Type B pancreatic cell (in vitro differentiated cells): Measurements from ENCODE around the gene CABLES1. TPM values are rescaled to one million over a fixed set of nuclear protein-coding genes. Genes with fewer than 3 reads are reported as not detected.

Experiments used
- DNase-seq: peaks from one replicate; pipeline ENCODE4 v3.0.0; 2021; ENCODE audit warnings: mixed read lengths; ENCODE audit not compliant: unreplicated experiment; ENCODE audit errors: extremely low spot score
- H3K27ac Mint-ChIP-seq: 2 replicates; pipeline ENCODE4 v1.8.0; 2021; ENCODE audit warnings: mild to moderate bottlenecking, mixed read lengths
- H3K27me3 Mint-ChIP-seq: 2 replicates; pipeline ENCODE4 v1.8.0; 2021; ENCODE audit warnings: mixed read lengths
- H3K36me3 Mint-ChIP-seq: 2 replicates; pipeline ENCODE4 v1.8.0; 2021; ENCODE audit warnings: mixed read lengths
- H3K4me1 Mint-ChIP-seq: one replicate; pipeline ENCODE4 v1.8.0; 2021; ENCODE audit warnings: mixed read lengths; ENCODE audit not compliant: unreplicated experiment
- H3K4me3 Mint-ChIP-seq: 2 replicates; pipeline ENCODE4 v1.8.0; 2021; ENCODE audit warnings: mild to moderate bottlenecking, mixed read lengths
- H3K9me3 Mint-ChIP-seq: 2 replicates; pipeline ENCODE4 v1.8.0; 2021; ENCODE audit warnings: mixed read lengths
- CTCF ChIP-seq: fragments of 200-600 bp; sonication (generic); conservative IDR thresholded peaks from 2 replicates; pipeline ENCODE4 v1.5.0; 2021; ENCODE audit warnings: antibody characterized with exemption, mild to moderate bottlenecking
- total RNA-seq: library from RNA; stranded (reverse); gene quantifications from 2 replicates; pipeline ENCODE4 v1.2.1, GENCODE V29; 2021; ENCODE audit warnings: low replicate concordance

Gene CABLES1
- total RNA-seq, 1 donor from 2014 or later, result 11.4 TPM

- H3K36me3 Mint-ChIP-seq, result peaks cover 10% of the 10 kb centered on the region
- no peak overlapping the region for H3K4me3 Mint-ChIP-seq
- H3K9me3 Mint-ChIP-seq, result no peaks in the 10 kb centered on the region
- no peak for DNase-seq
- H3K27ac Mint-ChIP-seq, result no peak overlapping the region
- H3K27me3 Mint-ChIP-seq, result peaks cover 6% of the 10 kb centered on the region
- peaks cover 39% of the 10 kb centered on the region for H3K4me1 Mint-ChIP-seq
- no peak for TF ChIP-seq CTCF
These were observed 11.7 kb downstream of the CABLES1 start for GRCh38 chr18:23146861-23147469.

GRCh38 chr18:23148382-23148781 lies 13.1 kb downstream of the CABLES1 start:
- no peak for TF ChIP-seq CTCF
- DNase-seq, result no peak
- Mint-ChIP-seq H3K4me3 (no peak overlapping the region), H3K9me3 (no peaks in the 10 kb centered on the region), H3K27ac (no peak overlapping the region), H3K4me1 (peaks cover 26% of the 10 kb centered on the region), H3K27me3 (peaks cover 6% of the 10 kb centered on the region), H3K36me3 (peaks cover 10% of the 10 kb centered on the region)

- H3K4me1 Mint-ChIP-seq, result peaks cover 14% of the 10 kb centered on the region
- H3K27me3 Mint-ChIP-seq, result peaks cover 6% of the 10 kb centered on the region
- TF ChIP-seq CTCF, result no peak
- peaks cover 10% of the 10 kb centered on the region for H3K36me3 Mint-ChIP-seq
- H3K9me3 Mint-ChIP-seq, result no peaks in the 10 kb centered on the region
- no peak for DNase-seq
- no peak overlapping the region for H3K27ac Mint-ChIP-seq
- no peak overlapping the region for H3K4me3 Mint-ChIP-seq
These were observed 14.3 kb downstream of the CABLES1 start for GRCh38 chr18:23149570-23149969.

- no peak for DNase-seq
- Mint-ChIP-seq H3K4me1 (peaks cover 23% of the 10 kb centered on the region), H3K36me3 (peaks cover 10% of the 10 kb centered on the region), H3K9me3 (no peaks in the 10 kb centered on the region), H3K4me3 (no peak overlapping the region), H3K27ac (no peak overlapping the region), H3K27me3 (peaks cover 6% of the 10 kb centered on the region)
- TF ChIP-seq CTCF, result no peak
These were observed 16.3 kb downstream of the CABLES1 start for GRCh38 chr18:23151414-23152099.

- Mint-ChIP-seq H3K9me3 (no peaks in the 10 kb centered on the region), H3K27ac (no peak overlapping the region), H3K27me3 (peaks cover 6% of the 10 kb centered on the region), H3K4me3 (no peak overlapping the region), H3K36me3 (peaks cover 7% of the 10 kb centered on the region), H3K4me1 (peaks cover 23% of the 10 kb centered on the region)
- TF ChIP-seq CTCF, result no peak
- DNase-seq, result no peak
These were observed 18.7 kb downstream of the CABLES1 start for GRCh38 chr18:23154030-23154429.
